H1 (cell line): ENCODE data around the gene PEPD. TPM values are rescaled to one million over a fixed set of nuclear protein-coding genes. Genes with fewer than 3 reads are reported as not detected.

Source experiments
- BRCA1 ChIP-seq: IDR thresholded peaks from 2 replicates; pipeline ENCODE4 v1.6.1; 2012; ENCODE audit warnings: low read depth, low read length, improper control_type of control experiment
- CHD2 ChIP-seq: IDR thresholded peaks from 2 replicates; pipeline ENCODE4 v1.6.1; 2012; ENCODE audit warnings: low read length, improper control_type of control experiment
- HDAC6 ChIP-seq: IDR thresholded peaks from one replicate; pipeline ENCODE4 v1.7.1; 2012; ENCODE audit warnings: low read depth, mild to moderate bottlenecking, inconsistent platforms, low read length, moderate library complexity
- SAP30 ChIP-seq: fragments of 300-600 bp; sonication (generic); IDR thresholded peaks from 2 replicates; pipeline ENCODE4 v1.7.1; 2012; ENCODE audit warnings: low read length, moderate library complexity, mild to moderate bottlenecking, inconsistent platforms; ENCODE audit not compliant: insufficient read depth, insufficient replicate concordance
- SIRT6 ChIP-seq: IDR thresholded peaks from one replicate; pipeline ENCODE4 v1.7.1; 2012; ENCODE audit warnings: low read length, inconsistent platforms
- ZNF274 ChIP-seq: IDR thresholded peaks from 2 replicates; pipeline ENCODE4 v1.7.0; 2012; ENCODE audit warnings: low read length, borderline replicate concordance; ENCODE audit errors: extremely low read depth
- polyA plus RNA-seq, 7 experiments: library from polyadenylated mRNA; depleted of rRNA in 3 of 7; stranded (reverse) in 5 of 7; unstranded in 2 of 7; fragments of >200 nt in 5 of 7; fragments of 200-250 nt in 2 of 7; gene quantifications; 1 replicate in 5 of 7; 2 replicates in 1 of 7; 4 replicates in 1 of 7; pipeline versions ENCODE4 v1.2.1 to v1.2.3, GENCODE V29; 2011 to 2013; ENCODE audit warnings: missing spikeins in 2 of 7, mixed read lengths in 2 of 7
- total RNA-seq: library from RNA; stranded (reverse); fragmentation: NEBNext Ultra II Directional; extraction: Animal tissue kit (Norgen Biotek cat#: 25700); gene quantifications from 2 replicates; pipeline ENCODE4 v1.2.1, GENCODE V29; 2021

The PEPD gene
- total and polyA plus RNA-seq, 2 of the 8 experiments (the other 6 are each of a cell fraction or from before 2014, with no cell fraction given): 84.1 to 178 TPM

- TF ChIP-seq BRCA1: no peak
- no peak for TF ChIP-seq HDAC6
- no peak for TF ChIP-seq ZNF274
- TF ChIP-seq SAP30: no peak
- no peak for TF ChIP-seq CHD2
- TF ChIP-seq SIRT6: no peak
- TF ChIP-seq, all 59 proteins: peak for 0
These were observed 19.1 kb downstream of the PEPD start (continued) for GRCh38 chr19:33502521-33502920.
